Astrocyte (in vitro differentiated cells and primary cell): ENCODE data around the gene ZDHHC12. TPM values are rescaled to one million over a fixed set of nuclear protein-coding genes. Genes with fewer than 3 reads are reported as not detected.
"Not testable (repeated sequence)": the region's sequence is repeated elsewhere in the genome, so short reads cannot be mapped to it uniquely, and the experiment has no call there.

Experiments
- DNase-seq: peaks from one replicate; pipeline ENCODE4 v3.0.0-alpha.2; 2010; ENCODE audit warnings: low read depth
- FAIRE-seq: peaks from 2 replicates; lab custom pipeline; 2011; peaks lifted over from hg19 to GRCh38; lab: Jason Lieb, UNC
- H2AFZ ChIP-seq: 2 replicates; pipeline ENCODE4 v1.6.0; 2012; ENCODE audit warnings: low read depth, low read length, inconsistent platforms
- H3K27ac ChIP-seq: 2 replicates; pipeline ENCODE4 v1.5.1; 2011; ENCODE audit warnings: low read depth, low read length, inconsistent platforms
- H3K27me3 ChIP-seq: 2 replicates; pipeline ENCODE4 v1.6.0; 2011; ENCODE audit warnings: low read length, inconsistent platforms; ENCODE audit not compliant: insufficient read depth
- H3K36me3 ChIP-seq: 2 replicates; pipeline ENCODE4 v1.5.1; 2011; ENCODE audit warnings: low read length, inconsistent platforms; ENCODE audit not compliant: insufficient read depth
- H3K4me1 ChIP-seq: 2 replicates; pipeline ENCODE4 v1.5.1; 2011; ENCODE audit warnings: low read length, inconsistent platforms; ENCODE audit not compliant: insufficient read depth
- H3K4me2 ChIP-seq: 2 replicates; pipeline ENCODE4 v1.6.0; 2012; ENCODE audit warnings: low read length, inconsistent platforms
- H3K4me3 ChIP-seq: 2 replicates; pipeline ENCODE4 v1.5.1; 2011; ENCODE audit warnings: low read depth, mild to moderate bottlenecking, low read length, inconsistent platforms; ENCODE audit not compliant: insufficient read depth
- H3K79me2 ChIP-seq: 2 replicates; pipeline ENCODE4 v1.6.0; 2012; ENCODE audit warnings: mild to moderate bottlenecking, low read length, inconsistent platforms; ENCODE audit not compliant: insufficient read depth
- H3K9ac ChIP-seq: 2 replicates; pipeline ENCODE4 v1.6.0; 2012; ENCODE audit warnings: mild to moderate bottlenecking, low read length, inconsistent platforms
- H3K9me3 ChIP-seq: 2 replicates; pipeline ENCODE4 v1.5.1; 2012; ENCODE audit warnings: low read depth, mild to moderate bottlenecking, low read length, inconsistent platforms; ENCODE audit not compliant: insufficient read depth
- H4K20me1 ChIP-seq: 2 replicates; pipeline ENCODE4 v1.6.0; 2012; ENCODE audit warnings: low read length, inconsistent platforms; ENCODE audit not compliant: insufficient read depth
- H3K27ac Mint-ChIP-seq: one replicate; pipeline ENCODE4 v1.8.0; 2021; ENCODE audit warnings: mild to moderate bottlenecking, mixed read lengths; ENCODE audit not compliant: unreplicated experiment
- H3K27me3 Mint-ChIP-seq: one replicate; pipeline ENCODE4 v1.8.0; 2021; ENCODE audit warnings: low read depth, mixed read lengths; ENCODE audit not compliant: unreplicated experiment
- H3K36me3 Mint-ChIP-seq: one replicate; pipeline ENCODE4 v1.8.0; 2021; ENCODE audit warnings: low read depth, mixed read lengths; ENCODE audit not compliant: unreplicated experiment
- H3K4me1 Mint-ChIP-seq: one replicate; pipeline ENCODE4 v1.8.0; 2021; ENCODE audit warnings: low read depth, mixed read lengths; ENCODE audit not compliant: unreplicated experiment
- H3K4me3 Mint-ChIP-seq: one replicate; pipeline ENCODE4 v1.8.0; 2021; ENCODE audit warnings: mild to moderate bottlenecking, moderate library complexity, mixed read lengths; ENCODE audit not compliant: unreplicated experiment
- H3K9me3 Mint-ChIP-seq: one replicate; pipeline ENCODE4 v1.8.0; 2021; ENCODE audit warnings: mild to moderate bottlenecking, mixed read lengths; ENCODE audit not compliant: unreplicated experiment
- EZH2 ChIP-seq: IDR thresholded peaks from 2 replicates; pipeline ENCODE4 v1.6.1; 2012; ENCODE audit warnings: mild to moderate bottlenecking, low read length, inconsistent platforms; ENCODE audit not compliant: insufficient read depth
- total RNA-seq: library from RNA; stranded (reverse); gene quantifications from 2 replicates; pipeline ENCODE4 v1.2.1, GENCODE V29; 2021
- TF ChIP-seq, protein P1 (sequence below): IDR thresholded peaks from 2 replicates; pipeline ENCODE4 v1.5.1; 2011; ENCODE audit warnings: low read depth, mild to moderate bottlenecking, inconsistent platforms, low read length, moderate library complexity; ENCODE audit not compliant: insufficient read depth

ZDHHC12 gene
- total RNA-seq, 1 donor from 2014 or later, result 23.7 TPM

DNA sequence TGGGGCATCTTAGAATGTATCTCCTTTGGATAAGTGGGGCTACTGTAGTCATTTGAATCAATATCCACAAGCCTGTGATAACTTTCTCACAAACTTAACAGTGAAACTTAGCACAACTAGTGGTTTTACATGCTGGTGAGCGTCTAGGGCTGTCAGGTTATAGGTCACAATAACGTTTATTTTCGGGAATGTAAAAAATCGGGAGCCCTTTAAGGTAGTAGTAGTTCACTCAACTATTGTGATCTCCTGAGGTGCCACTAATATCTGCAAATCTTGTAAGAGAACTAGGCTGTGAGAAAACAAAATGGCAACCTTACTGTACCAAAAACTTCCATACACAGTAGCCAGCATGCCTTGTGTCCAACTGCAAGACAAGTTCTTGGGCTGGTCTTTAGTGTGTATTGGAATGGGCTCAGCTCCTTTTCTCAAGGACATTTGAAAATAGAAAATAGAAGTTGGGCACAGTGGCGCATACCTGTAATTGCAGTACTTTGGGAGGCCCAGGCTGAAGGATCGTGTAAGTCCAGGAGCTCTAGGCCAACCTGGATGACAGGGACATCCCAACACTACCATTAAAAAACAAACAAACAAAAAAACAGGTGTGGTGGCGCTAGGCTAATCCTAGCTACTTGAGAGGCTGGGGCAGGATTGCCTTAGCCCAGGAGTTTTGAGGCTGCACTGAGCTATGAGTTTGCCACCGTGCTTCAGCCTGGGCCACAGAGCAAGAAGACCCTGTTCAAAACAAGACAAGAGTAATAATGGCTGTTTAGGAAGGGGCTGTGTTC, 26.8 kb downstream of the ZDHHC12 start:
- no peak for DNase-seq
- H4K20me1 ChIP-seq, result peaks cover 39% of the 10 kb centered on the region
- no peaks in the 10 kb centered on the region for H3K9me3 ChIP-seq
- no peak for FAIRE-seq
- no peaks in the 10 kb centered on the region for H3K9me3 Mint-ChIP-seq
- H3K4me1 Mint-ChIP-seq, result peaks cover 3% of the 10 kb centered on the region
- H3K4me3 ChIP-seq, result no peak overlapping the region
- peaks cover 4% of the 10 kb centered on the region for H3K4me1 ChIP-seq
- H3K79me2 ChIP-seq, result peaks cover 13% of the 10 kb centered on the region
- H3K4me3 Mint-ChIP-seq, result no peak overlapping the region
- H3K27me3 ChIP-seq, result no peaks in the 10 kb centered on the region
- H3K27me3 Mint-ChIP-seq, result no peaks in the 10 kb centered on the region
- no peak overlapping the region for H3K27ac ChIP-seq
- peaks cover 30% of the 10 kb centered on the region for H3K36me3 ChIP-seq
- no peak overlapping the region for H3K4me2 ChIP-seq
- no peak overlapping the region for H2AFZ ChIP-seq
- H3K36me3 Mint-ChIP-seq, result peaks cover 7% of the 10 kb centered on the region
- peak overlapping the region; percentile 18 for H3K27ac Mint-ChIP-seq
- TF ChIP-seq, protein P1, sequence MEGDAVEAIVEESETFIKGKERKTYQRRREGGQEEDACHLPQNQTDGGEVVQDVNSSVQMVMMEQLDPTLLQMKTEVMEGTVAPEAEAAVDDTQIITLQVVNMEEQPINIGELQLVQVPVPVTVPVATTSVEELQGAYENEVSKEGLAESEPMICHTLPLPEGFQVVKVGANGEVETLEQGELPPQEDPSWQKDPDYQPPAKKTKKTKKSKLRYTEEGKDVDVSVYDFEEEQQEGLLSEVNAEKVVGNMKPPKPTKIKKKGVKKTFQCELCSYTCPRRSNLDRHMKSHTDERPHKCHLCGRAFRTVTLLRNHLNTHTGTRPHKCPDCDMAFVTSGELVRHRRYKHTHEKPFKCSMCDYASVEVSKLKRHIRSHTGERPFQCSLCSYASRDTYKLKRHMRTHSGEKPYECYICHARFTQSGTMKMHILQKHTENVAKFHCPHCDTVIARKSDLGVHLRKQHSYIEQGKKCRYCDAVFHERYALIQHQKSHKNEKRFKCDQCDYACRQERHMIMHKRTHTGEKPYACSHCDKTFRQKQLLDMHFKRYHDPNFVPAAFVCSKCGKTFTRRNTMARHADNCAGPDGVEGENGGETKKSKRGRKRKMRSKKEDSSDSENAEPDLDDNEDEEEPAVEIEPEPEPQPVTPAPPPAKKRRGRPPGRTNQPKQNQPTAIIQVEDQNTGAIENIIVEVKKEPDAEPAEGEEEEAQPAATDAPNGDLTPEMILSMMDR, result no peak
- TF ChIP-seq EZH2, result no peak
- H3K9ac ChIP-seq, result no peak overlapping the region

DNA sequence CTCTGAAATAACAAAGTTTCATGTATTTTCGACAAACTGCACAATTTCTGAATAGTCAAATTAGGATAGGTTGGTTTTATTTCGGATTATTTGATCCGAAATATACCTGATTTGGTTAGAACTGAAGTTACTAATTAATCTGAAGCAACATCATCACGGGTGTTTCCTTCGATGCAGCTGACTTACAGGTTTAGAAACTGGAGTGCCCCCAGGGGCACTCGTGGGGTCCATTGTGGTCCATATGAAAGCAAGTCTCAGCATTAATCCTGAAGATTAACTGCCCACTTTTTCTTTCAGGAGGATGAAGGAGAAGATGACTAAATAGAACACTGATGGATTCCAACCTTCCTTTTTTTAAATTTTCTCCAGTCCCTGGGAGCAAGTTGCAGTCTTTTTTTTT, 29.6 kb downstream of the ZDHHC12 start:
- no peak for FAIRE-seq
- peaks cover 60% of the 10 kb centered on the region for H4K20me1 ChIP-seq
- H3K36me3 ChIP-seq, result peaks cover 40% of the 10 kb centered on the region

DNA sequence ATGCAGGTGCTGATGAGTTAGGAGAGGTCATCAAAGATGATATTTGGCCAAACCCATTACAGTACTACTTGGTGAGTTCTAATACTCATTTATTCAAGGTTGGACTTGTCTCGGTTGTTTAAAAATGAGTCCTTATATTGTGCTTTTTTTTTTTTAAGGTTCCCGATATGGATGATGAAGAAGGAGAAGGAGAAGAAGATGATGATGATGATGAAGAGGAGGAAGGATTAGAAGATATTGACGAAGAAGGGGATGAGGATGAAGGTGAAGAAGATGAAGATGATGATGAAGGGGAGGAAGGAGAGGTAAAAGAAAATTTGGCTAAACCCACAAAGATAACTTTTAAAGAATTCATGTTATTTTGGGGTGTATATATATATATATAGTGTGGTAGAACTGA, 30.2 kb downstream of the ZDHHC12 start:
- H3K4me1 ChIP-seq, FAIRE-seq, H3K9me3 ChIP-seq, H3K27ac Mint-ChIP-seq, H3K4me2 ChIP-seq, H3K9me3 Mint-ChIP-seq, H2AFZ ChIP-seq, H3K4me3 Mint-ChIP-seq, DNase-seq, H3K27ac ChIP-seq, H3K27me3 ChIP-seq, H3K4me3 ChIP-seq, H3K27me3 Mint-ChIP-seq, H3K9ac ChIP-seq: not testable (repeated sequence)
- peaks cover 35% of the 10 kb centered on the region for H3K79me2 ChIP-seq
- H3K36me3 Mint-ChIP-seq, result peaks cover 13% of the 10 kb centered on the region
- peaks cover 40% of the 10 kb centered on the region for H3K36me3 ChIP-seq
- H3K4me1 Mint-ChIP-seq, result peaks cover 10% of the 10 kb centered on the region
- peaks cover 60% of the 10 kb centered on the region for H4K20me1 ChIP-seq

More for the DNA sequence above, 29.6 kb downstream of the ZDHHC12 start:
- H3K4me2 ChIP-seq, result no peak overlapping the region
- no peak overlapping the region for H3K4me3 ChIP-seq
- no peak overlapping the region for H3K27ac Mint-ChIP-seq
- H3K79me2 ChIP-seq, result peaks cover 35% of the 10 kb centered on the region
- H3K27me3 Mint-ChIP-seq, result no peaks in the 10 kb centered on the region
- peaks cover 7% of the 10 kb centered on the region for H3K4me1 ChIP-seq
- no peak overlapping the region for H3K27ac ChIP-seq
- H3K4me3 Mint-ChIP-seq, result no peak overlapping the region
- no peaks in the 10 kb centered on the region for H3K9me3 Mint-ChIP-seq
- no peaks in the 10 kb centered on the region for H3K9me3 ChIP-seq
- H3K36me3 Mint-ChIP-seq, result peaks cover 13% of the 10 kb centered on the region
- H3K27me3 ChIP-seq, result no peaks in the 10 kb centered on the region
- DNase-seq, result no peak
- TF ChIP-seq EZH2, result no peak
- TF ChIP-seq, protein P1, result no peak
- peaks cover 10% of the 10 kb centered on the region for H3K4me1 Mint-ChIP-seq
- H2AFZ ChIP-seq, result no peak overlapping the region
- H3K9ac ChIP-seq, result no peak overlapping the region
